ENCODE measurements around the gene MDH1. TPM values are rescaled to one million over a fixed set of nuclear protein-coding genes. Genes with fewer than 3 reads are reported as not detected.

MDH1 gene
- total RNA-seq, 4 donors from 2014 or later = 214 to 522 (median 291) TPM

DNA sequence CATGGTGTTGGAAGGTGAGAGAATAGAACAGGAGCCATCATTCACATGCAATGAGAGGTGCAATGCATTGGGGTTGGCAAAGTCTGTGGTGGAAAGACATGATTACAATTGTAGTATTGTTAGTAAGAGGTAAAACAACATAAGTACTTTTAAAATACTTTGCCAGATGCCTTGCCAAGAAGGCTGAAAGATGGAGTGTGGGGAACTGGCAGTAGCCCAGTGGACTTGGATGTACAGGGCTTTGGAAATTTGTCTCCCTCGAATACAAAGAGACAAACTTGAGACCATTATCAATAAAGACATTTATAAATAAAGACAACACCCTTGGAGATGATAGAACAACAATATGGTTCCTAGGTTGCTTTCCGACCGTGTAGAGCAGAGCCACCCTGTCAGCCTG lies 62.0 kb downstream of the MDH1 start:
- TF ChIP-seq, protein P1, sequence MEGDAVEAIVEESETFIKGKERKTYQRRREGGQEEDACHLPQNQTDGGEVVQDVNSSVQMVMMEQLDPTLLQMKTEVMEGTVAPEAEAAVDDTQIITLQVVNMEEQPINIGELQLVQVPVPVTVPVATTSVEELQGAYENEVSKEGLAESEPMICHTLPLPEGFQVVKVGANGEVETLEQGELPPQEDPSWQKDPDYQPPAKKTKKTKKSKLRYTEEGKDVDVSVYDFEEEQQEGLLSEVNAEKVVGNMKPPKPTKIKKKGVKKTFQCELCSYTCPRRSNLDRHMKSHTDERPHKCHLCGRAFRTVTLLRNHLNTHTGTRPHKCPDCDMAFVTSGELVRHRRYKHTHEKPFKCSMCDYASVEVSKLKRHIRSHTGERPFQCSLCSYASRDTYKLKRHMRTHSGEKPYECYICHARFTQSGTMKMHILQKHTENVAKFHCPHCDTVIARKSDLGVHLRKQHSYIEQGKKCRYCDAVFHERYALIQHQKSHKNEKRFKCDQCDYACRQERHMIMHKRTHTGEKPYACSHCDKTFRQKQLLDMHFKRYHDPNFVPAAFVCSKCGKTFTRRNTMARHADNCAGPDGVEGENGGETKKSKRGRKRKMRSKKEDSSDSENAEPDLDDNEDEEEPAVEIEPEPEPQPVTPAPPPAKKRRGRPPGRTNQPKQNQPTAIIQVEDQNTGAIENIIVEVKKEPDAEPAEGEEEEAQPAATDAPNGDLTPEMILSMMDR (IDR thresholded peaks at IDR 0.05; ENCODE audit: low read depth) = no peak

DNA sequence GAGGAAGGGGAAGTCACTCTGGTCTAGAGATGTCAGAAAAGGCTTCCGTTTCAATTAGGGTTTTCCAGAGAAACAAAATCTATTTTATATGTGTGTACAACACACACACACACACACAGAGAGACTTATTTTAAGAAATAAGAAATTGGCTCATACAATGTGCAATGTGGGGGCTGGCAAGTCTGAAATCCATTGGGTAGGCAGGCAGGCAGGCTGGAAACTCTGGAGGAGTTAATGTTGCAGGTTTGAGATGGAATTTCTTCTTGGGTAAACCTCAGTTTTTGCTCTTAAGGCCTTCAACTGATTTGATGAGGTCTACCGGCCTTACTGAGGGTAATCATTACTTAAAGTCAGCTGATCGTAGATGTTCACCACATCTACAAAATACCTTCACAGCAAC lies 62.6 kb downstream of the MDH1 start:
- TF ChIP-seq, protein P1 (IDR thresholded peaks at IDR 0.05; ENCODE audit: low read depth) = no peak

DNA sequence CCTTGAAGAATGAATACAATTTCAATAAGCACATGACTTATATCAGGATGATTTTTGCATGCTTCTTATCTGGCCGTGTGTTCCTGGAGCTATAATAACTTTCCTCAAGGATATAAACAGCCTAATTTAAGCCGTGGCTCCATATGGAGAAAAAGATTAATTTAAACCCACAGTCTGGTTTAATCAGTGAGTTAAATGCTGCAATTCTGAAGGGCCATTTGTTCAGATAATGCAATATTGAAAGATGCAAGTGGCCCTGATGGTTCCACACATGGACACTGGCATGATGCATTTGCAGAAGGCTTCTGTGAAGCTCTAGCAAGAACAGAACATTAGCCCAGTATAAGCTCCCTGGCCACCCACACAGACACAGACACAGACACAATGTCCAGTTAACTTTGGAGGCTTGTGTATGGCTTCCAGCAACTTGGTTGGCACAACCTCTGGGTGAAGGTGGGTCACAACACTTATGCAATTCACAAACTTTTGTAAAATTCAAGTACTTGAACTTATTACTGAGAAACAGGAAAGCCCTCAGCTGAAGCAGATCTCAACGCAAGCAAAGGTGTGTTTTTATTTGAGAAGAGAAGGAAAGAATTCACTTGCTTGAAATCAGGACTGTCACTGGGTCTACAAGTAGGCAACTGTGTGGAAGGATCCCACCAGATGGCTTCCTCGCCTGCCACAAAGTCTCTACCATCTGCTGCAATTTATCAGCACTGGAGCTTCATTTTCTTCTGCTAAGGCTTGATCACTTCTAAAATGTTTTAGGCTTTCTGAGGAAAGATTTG lies 63.3 kb downstream of the MDH1 start:
- TF ChIP-seq, protein P1 (IDR thresholded peaks at IDR 0.05; ENCODE audit: low read depth) = no peak

DNA sequence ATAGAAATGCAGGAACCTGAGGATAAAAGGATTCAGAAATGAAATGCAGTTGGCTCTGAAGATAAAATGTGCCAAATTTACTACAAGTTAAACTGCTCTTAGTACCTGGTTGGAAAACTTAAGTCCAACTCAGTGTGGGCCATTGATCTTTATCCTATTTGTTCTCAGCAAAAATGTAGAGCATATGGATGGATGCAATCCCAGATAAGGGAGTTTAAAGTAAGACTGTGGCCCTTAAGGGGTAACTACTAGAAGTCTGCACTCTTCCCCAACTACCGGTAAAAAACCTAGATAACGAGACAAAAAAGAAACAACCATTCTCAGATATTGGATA lies 63.9 kb downstream of the MDH1 start:
- TF ChIP-seq, protein P1 (IDR thresholded peaks at IDR 0.05; ENCODE audit: low read depth) = no peak

DNA sequence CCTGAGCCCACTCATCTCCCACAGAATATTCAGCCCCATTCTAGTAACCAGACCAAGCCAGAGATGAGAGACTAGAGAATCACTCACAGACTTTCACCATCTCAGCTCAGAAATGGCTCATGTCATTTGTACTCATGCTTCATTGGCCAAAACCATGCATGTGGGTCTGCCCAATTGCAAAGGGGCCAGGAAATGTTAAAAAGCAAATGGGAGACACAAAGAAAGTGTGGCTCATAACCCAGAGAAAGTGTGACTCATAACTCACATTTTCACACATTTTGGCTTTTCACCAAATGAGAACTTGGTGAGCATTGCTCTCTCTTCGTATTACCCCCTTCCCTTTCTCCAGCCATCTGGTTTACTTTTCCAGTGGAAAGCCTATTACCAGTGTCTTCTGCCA lies 66.2 kb downstream of the MDH1 start:
- TF ChIP-seq, protein P1 (IDR thresholded peaks at IDR 0.05; ENCODE audit: low read depth) = no peak

Other genes with a start within 250 kb of the MDH1 start
- 10 to 100 TPM; 19.5 to 29.5 (median 22.9) TPM for gene WDPCP, start 486 bp upstream of the MDH1 start, total RNA-seq

Measured in subcutaneous adipose tissue (tissue), 4 donors.